Measurements from ENCODE around the gene TOP2B. TPM values are rescaled to one million over a fixed set of nuclear protein-coding genes. Genes with fewer than 3 reads are reported as not detected.

Gene TOP2B
- total and polyA plus RNA-seq, 2 experiments from 2014 or later = 92.0 to 179 TPM

GRCh38 chr3:25621087-25621486 lies 43.6 kb downstream of the TOP2B start (continued):
- TF ChIP-seq, protein P1, sequence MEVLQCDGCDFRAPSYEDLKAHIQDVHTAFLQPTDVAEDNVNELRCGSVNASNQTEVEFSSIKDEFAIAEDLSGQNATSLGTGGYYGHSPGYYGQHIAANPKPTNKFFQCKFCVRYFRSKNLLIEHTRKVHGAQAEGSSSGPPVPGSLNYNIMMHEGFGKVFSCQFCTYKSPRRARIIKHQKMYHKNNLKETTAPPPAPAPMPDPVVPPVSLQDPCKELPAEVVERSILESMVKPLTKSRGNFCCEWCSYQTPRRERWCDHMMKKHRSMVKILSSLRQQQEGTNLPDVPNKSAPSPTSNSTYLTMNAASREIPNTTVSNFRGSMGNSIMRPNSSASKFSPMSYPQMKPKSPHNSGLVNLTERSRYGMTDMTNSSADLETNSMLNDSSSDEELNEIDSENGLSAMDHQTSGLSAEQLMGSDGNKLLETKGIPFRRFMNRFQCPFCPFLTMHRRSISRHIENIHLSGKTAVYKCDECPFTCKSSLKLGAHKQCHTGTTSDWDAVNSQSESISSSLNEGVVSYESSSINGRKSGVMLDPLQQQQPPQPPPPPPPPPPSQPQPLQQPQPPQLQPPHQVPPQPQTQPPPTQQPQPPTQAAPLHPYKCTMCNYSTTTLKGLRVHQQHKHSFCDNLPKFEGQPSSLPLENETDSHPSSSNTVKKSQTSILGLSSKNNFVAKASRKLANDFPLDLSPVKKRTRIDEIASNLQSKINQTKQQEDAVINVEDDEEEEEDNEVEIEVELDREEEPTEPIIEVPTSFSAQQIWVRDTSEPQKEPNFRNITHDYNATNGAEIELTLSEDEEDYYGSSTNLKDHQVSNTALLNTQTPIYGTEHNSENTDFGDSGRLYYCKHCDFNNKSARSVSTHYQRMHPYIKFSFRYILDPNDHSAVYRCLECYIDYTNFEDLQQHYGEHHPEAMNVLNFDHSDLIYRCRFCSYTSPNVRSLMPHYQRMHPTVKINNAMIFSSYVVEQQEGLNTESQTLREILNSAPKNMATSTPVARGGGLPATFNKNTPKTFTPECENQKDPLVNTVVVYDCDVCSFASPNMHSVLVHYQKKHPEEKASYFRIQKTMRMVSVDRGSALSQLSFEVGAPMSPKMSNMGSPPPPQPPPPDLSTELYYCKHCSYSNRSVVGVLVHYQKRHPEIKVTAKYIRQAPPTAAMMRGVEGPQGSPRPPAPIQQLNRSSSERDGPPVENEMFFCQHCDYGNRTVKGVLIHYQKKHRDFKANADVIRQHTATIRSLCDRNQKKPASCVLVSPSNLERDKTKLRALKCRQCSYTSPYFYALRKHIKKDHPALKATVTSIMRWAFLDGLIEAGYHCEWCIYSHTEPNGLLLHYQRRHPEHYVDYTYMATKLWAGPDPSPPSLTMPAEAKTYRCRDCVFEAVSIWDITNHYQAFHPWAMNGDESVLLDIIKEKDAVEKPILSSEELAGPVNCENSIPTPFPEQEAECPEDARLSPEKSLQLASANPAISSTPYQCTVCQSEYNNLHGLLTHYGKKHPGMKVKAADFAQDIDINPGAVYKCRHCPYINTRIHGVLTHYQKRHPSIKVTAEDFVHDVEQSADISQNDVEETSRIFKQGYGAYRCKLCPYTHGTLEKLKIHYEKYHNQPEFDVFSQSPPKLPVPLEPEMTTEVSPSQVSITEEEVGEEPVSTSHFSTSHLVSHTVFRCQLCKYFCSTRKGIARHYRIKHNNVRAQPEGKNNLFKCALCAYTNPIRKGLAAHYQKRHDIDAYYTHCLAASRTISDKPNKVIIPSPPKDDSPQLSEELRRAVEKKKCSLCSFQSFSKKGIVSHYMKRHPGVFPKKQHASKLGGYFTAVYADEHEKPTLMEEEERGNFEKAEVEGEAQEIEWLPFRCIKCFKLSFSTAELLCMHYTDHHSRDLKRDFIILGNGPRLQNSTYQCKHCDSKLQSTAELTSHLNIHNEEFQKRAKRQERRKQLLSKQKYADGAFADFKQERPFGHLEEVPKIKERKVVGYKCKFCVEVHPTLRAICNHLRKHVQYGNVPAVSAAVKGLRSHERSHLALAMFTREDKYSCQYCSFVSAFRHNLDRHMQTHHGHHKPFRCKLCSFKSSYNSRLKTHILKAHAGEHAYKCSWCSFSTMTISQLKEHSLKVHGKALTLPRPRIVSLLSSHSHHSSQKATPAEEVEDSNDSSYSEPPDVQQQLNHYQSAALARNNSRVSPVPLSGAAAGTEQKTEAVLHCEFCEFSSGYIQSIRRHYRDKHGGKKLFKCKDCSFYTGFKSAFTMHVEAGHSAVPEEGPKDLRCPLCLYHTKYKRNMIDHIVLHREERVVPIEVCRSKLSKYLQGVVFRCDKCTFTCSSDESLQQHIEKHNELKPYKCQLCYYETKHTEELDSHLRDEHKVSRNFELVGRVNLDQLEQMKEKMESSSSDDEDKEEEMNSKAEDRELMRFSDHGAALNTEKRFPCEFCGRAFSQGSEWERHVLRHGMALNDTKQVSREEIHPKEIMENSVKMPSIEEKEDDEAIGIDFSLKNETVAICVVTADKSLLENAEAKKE (CRISPR knock-in tag; IDR thresholded peaks at IDR 0.05) = no peak
- TF ChIP-seq POLR2AphosphoS5 (IDR thresholded peaks at IDR 0.05; ENCODE audit: low read depth) = no peak
- TF ChIP-seq JUNB (IDR thresholded peaks at IDR 0.05; ENCODE audit: unreplicated experiment) = no peak

GRCh38 chr3:25620493-25620892 lies 44.2 kb downstream of the TOP2B start:
- Mint-ChIP-seq H3K4me3 (no peak overlapping the region), H3K9me3 (no peaks in the 10 kb centered on the region), H3K4me1 (no peaks in the 10 kb centered on the region), H3K27me3 (ENCODE audit: insufficient read depth, low read depth, poor library complexity) (no peaks in the 10 kb centered on the region), H3K27ac (no peak overlapping the region), H3K36me3 (ENCODE audit: low read depth) (peaks cover 51% of the 10 kb centered on the region)
- H3F3A ChIP-seq (replicated peaks; ENCODE audit: low read depth) = no peaks in the 10 kb centered on the region
- H3K27ac ChIP-seq (ENCODE audit: low read depth) = no peak overlapping the region
- no peak for ATAC-seq
- H3K9me2 ChIP-seq (ENCODE audit: insufficient read depth) = no peaks in the 10 kb centered on the region
- no peaks in the 10 kb centered on the region for H3K79me2 ChIP-seq (replicated peaks; ENCODE audit: insufficient read depth)
- H3K36me3 ChIP-seq (ENCODE audit: insufficient read depth) = peaks cover 44% of the 10 kb centered on the region; the same call in 1 of the 2 replicates
- H3K27me3 ChIP-seq (ENCODE audit: insufficient read depth) = no peaks in the 10 kb centered on the region
- no peak for DNase-seq (ENCODE audit: low spot score)
- no peaks in the 10 kb centered on the region for H3K4me1 ChIP-seq (ENCODE audit: insufficient read depth)
- no peaks in the 10 kb centered on the region for H4K20me1 ChIP-seq (replicated peaks; ENCODE audit: insufficient read depth)
- H3K4me3 ChIP-seq = no peak overlapping the region
- H3K4me2 ChIP-seq = no peak overlapping the region
- no peak for TF ChIP-seq REST (IDR thresholded peaks at IDR 0.05; ENCODE audit: unreplicated experiment)
- no peak for TF ChIP-seq EZH2 (IDR thresholded peaks at IDR 0.05; ENCODE audit: low read depth, unreplicated experiment)
- no peak for TF ChIP-seq CREB1 (CRISPR knock-in tag; IDR thresholded peaks at IDR 0.05; ENCODE audit: low read depth)
- no peak for TF ChIP-seq NANOG (IDR thresholded peaks at IDR 0.05; ENCODE audit: borderline replicate concordance)
- H2AFZ ChIP-seq = no peak overlapping the region

All from GM23338 (cell line).